ENCODE results near the gene TPRG1. TPM values are rescaled to one million over a fixed set of nuclear protein-coding genes. Genes with fewer than 3 reads are reported as not detected.

TPRG1 gene
- total RNA-seq (2022; extraction: Qiagen RNA extraction), result 0.09 to 0.27 TPM (median 0.21 TPM) in 5 replicates

GRCh38 chr3:189171707-189172106, at the start of gene TPRG1:
Gene TPRG1, plus strand, starts transcription at chr3:189171971. Its CDS starts 35,414 bp downstream, at chr3:189207385.

